Measurements from ENCODE around the gene PNRC1.
"Not testable (repeated sequence)": the region's sequence is repeated elsewhere in the genome, so short reads cannot be mapped to it uniquely, and the experiment has no call there.

Gene PNRC1

GRCh38 chr6:89037141-89037900 is 43.2 kb upstream of the PNRC1 start:
- ChIA-PET CTCF (no interaction called here), POLR2A (no interaction called here)
- TF ChIP-seq, protein P1, sequence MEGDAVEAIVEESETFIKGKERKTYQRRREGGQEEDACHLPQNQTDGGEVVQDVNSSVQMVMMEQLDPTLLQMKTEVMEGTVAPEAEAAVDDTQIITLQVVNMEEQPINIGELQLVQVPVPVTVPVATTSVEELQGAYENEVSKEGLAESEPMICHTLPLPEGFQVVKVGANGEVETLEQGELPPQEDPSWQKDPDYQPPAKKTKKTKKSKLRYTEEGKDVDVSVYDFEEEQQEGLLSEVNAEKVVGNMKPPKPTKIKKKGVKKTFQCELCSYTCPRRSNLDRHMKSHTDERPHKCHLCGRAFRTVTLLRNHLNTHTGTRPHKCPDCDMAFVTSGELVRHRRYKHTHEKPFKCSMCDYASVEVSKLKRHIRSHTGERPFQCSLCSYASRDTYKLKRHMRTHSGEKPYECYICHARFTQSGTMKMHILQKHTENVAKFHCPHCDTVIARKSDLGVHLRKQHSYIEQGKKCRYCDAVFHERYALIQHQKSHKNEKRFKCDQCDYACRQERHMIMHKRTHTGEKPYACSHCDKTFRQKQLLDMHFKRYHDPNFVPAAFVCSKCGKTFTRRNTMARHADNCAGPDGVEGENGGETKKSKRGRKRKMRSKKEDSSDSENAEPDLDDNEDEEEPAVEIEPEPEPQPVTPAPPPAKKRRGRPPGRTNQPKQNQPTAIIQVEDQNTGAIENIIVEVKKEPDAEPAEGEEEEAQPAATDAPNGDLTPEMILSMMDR (IDR thresholded peaks at IDR 0.05; ENCODE audit: insufficient read depth, low read length, missing control alignments), result no peak
- H3K4me3 ChIP-seq (ENCODE audit: low read depth, low read length), result no peak overlapping the region
- DNase-seq (ENCODE audit: low read depth, low spot score), result no peak

DNA sequence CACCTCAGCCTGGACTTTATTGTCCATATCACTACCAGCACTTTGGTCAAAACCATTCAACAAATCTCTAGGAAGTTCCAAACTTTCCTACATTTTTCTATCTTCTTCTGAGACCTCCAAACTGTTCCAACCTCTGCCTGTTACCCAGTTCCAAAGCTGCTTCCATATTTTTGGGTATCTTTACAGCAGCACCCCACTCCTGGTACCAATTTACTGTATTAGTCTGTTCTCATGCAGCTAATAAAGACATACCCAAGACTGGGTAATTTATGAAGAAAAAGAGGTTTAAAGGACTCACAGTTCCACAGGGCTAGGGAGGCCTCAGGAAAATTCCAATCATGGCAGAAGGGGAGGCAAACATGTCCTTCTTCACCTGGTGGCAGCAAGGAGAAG is 42.7 kb upstream of the PNRC1 start:
- POLR2A ChIA-PET; H3K4me3 ChIP-seq (ENCODE audit: low read depth, low read length); DNase-seq (ENCODE audit: low read depth, low spot score); CTCF ChIA-PET: not testable (repeated sequence)

- no peak for DNase-seq (ENCODE audit: low read depth, low spot score)
- H3K4me3 ChIP-seq (ENCODE audit: low read depth, low read length), result no peak overlapping the region
- ChIA-PET POLR2A (no interaction called here), CTCF (no interaction called here)
- TF ChIP-seq, protein P1 (IDR thresholded peaks at IDR 0.05; ENCODE audit: insufficient read depth, low read length, missing control alignments), result no peak
Observed at GRCh38 chr6:89042664-89043063, 37.9 kb upstream of the PNRC1 start.

DNA sequence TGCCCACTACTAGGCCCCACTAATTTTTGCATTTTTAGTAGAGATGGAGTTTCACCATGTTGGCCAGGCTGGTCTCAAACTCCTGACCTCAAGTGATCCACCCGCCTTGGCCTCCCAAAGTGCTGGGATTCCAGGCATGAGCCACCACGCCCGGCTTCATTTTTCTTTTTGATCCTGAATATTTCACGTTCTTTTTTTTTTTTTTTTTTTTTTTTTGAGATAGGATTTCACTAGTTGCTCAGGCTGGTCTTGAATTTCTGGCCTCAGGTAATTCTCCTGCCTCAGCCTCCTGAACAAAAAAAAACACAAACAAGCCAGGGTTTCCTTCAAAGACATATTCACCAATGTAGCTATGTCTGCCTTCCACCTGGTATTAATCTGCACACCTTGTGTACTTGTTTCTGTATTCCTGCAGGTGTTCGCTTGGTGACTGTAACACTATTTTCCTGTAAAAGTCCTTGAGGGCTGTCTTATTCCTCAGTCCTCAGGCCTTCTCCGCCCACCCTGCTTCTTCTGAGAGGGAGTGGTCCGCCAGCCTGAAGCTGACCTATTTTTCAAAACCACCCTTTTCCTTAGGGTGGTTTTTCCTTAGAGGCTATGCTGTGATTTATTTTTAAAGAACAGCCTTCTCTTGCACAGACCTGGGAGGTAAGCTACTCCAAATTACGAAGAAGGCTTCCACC is 36.1 kb upstream of the PNRC1 start:
- DNase-seq (ENCODE audit: low read depth, low spot score), result no peak
- TF ChIP-seq, protein P1 (IDR thresholded peaks at IDR 0.05; ENCODE audit: insufficient read depth, low read length, missing control alignments), result no peak
- ChIA-PET POLR2A (no interaction called here), CTCF (no interaction called here)
- no peak overlapping the region for H3K4me3 ChIP-seq (ENCODE audit: low read depth, low read length)

- ChIA-PET CTCF (no interaction called here), POLR2A (no interaction called here)
- TF ChIP-seq, protein P1 (IDR thresholded peaks at IDR 0.05; ENCODE audit: insufficient read depth, low read length, missing control alignments), result no peak
- no peak for DNase-seq (ENCODE audit: low read depth, low spot score)
- no peak overlapping the region for H3K4me3 ChIP-seq (ENCODE audit: low read depth, low read length)
Observed at GRCh38 chr6:89045011-89045387, 35.6 kb upstream of the PNRC1 start.

- ChIA-PET POLR2A (no interaction called here), CTCF (no interaction called here)
- DNase-seq (ENCODE audit: low read depth, low spot score), result no peak
- TF ChIP-seq, protein P1 (IDR thresholded peaks at IDR 0.05; ENCODE audit: insufficient read depth, low read length, missing control alignments), result no peak
- no peak overlapping the region for H3K4me3 ChIP-seq (ENCODE audit: low read depth, low read length)
Observed at GRCh38 chr6:89045576-89045975, 35.0 kb upstream of the PNRC1 start.

DNA sequence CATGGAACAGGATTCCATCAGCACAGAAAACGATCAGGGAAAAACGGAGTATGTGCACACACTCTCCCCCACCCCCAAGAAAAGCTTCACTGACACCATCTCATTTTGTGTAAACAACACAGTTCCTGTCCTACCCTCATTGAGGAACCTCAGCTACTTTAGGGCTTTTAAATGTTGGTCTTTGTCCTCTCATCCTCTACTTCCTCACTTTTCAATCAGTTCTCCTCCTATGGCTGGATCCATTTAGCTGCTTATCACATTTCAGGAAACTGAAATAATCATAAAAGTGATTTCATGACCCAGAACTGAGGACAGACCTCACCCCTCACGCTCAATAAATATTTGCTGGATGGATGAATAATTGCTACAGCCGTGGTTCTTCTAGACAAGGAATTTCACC is 33.1 kb upstream of the PNRC1 start:
- DNase-seq (ENCODE audit: low read depth, low spot score), result no peak
- CTCF ChIA-PET, result no interaction called here
- POLR2A ChIA-PET, result no interaction called here
- no peak overlapping the region for H3K4me3 ChIP-seq (ENCODE audit: low read depth, low read length)
- TF ChIP-seq, protein P1 (IDR thresholded peaks at IDR 0.05; ENCODE audit: insufficient read depth, low read length, missing control alignments), result no peak
